Mammary microvascular endothelial cell (primary cell): ENCODE data around the gene BCL6B. TPM values are rescaled to one million over a fixed set of nuclear protein-coding genes. Genes with fewer than 3 reads are reported as not detected.

ENCODE experiments used
- total RNA-seq: library from RNA; depleted of rRNA; stranded (reverse); fragments of >200 nt; gene quantifications from 2 replicates; pipeline ENCODE4 v1.2.3, GENCODE V29; 2015

BCL6B gene
- total RNA-seq = 32.2 and 37.0 TPM in 2 replicates

GRCh38 chr17:7022781-7023571 lies at the start of gene BCL6B:
Gene BCL6B, plus strand, starts transcription at chr17:7023050. Its CDS starts 622 bp downstream, at chr17:7023672.

GRCh38 chr17:6995500-6996255 lies 27.2 kb upstream of the BCL6B start, which contains the start of gene ALOX12:
Gene ALOX12, plus strand, starts transcription at chr17:6996049. Its CDS starts 69 bp downstream, at chr17:6996118.

GRCh38 chr17:7035591-7036368 lies 12.9 kb downstream of the BCL6B start, which contains the start of gene SLC16A13:
Gene SLC16A13, plus strand, starts transcription at chr17:7036015. Its CDS starts 368 bp downstream, at chr17:7036383.

GRCh38 chr17:7043497-7044198 lies 20.8 kb downstream of the BCL6B start, which contains the start of gene SLC16A11:
Gene SLC16A11, minus strand, starts transcription at chr17:7044092. Its CDS starts 579 bp downstream, at chr17:7043513.

Other genes starting within 250 kb of the BCL6B start
- not detected in 2 replicates for gene FBXO39, start 246.8 kb upstream of the BCL6B start, total RNA-seq
- not detected in 2 replicates for gene TEKT1, start 191.3 kb upstream of the BCL6B start, total RNA-seq
- gene ALOX12, start 27.0 kb upstream of the BCL6B start, total RNA-seq = not detected in 2 replicates
- gene RNASEK, start 10.4 kb upstream of the BCL6B start, total RNA-seq = 339 and 414 TPM in 2 replicates
- 5.2 and 5.7 TPM in 2 replicates for gene SLC16A13, start 13.0 kb downstream of the BCL6B start, total RNA-seq
- gene SLC16A11, start 21.0 kb downstream of the BCL6B start, total RNA-seq = 0.69 and 0.73 TPM in 2 replicates
- gene CLEC10A, start 57.2 kb downstream of the BCL6B start, total RNA-seq = not detected in 2 replicates
- gene ASGR2, start 91.8 kb downstream of the BCL6B start, total RNA-seq = not detected in 2 replicates
- gene ASGR1, start 156.3 kb downstream of the BCL6B start, total RNA-seq = 2.8 and 4.1 TPM in 2 replicates
- gene DLG4, start 196.8 kb downstream of the BCL6B start, total RNA-seq = 4.7 and 8.4 TPM in 2 replicates
- gene ACADVL, start 196.9 kb downstream of the BCL6B start, total RNA-seq = 187 and 204 TPM in 2 replicates
- gene DVL2, start 211.5 kb downstream of the BCL6B start, total RNA-seq = 36.6 and 41.9 TPM in 2 replicates
- gene PHF23, start 216.4 kb downstream of the BCL6B start, total RNA-seq = 26.9 and 41.7 TPM in 2 replicates
- gene GABARAP, start 219.4 kb downstream of the BCL6B start, total RNA-seq = 280 and 300 TPM in 2 replicates
- gene CTDNEP1, start 228.7 kb downstream of the BCL6B start, total RNA-seq = 49.4 and 51.8 TPM in 2 replicates
- gene ELP5, start 229.2 kb downstream of the BCL6B start, total RNA-seq = 32.8 and 37.0 TPM in 2 replicates
- gene CLDN7, start 239.4 kb downstream of the BCL6B start, total RNA-seq = 8.7 and 12.3 TPM in 2 replicates